GM19467 (cell line): ENCODE measurements around the gene GALNT18.

Source experiments
- ATAC-seq: cut with Tn5 transposase; IDR thresholded peaks from one replicate; pipeline ENCODE4 v1.9.1; 2021; ENCODE audit warnings: mild to moderate bottlenecking, moderate library complexity; ENCODE audit not compliant: unreplicated experiment

The GALNT18 gene

DNA sequence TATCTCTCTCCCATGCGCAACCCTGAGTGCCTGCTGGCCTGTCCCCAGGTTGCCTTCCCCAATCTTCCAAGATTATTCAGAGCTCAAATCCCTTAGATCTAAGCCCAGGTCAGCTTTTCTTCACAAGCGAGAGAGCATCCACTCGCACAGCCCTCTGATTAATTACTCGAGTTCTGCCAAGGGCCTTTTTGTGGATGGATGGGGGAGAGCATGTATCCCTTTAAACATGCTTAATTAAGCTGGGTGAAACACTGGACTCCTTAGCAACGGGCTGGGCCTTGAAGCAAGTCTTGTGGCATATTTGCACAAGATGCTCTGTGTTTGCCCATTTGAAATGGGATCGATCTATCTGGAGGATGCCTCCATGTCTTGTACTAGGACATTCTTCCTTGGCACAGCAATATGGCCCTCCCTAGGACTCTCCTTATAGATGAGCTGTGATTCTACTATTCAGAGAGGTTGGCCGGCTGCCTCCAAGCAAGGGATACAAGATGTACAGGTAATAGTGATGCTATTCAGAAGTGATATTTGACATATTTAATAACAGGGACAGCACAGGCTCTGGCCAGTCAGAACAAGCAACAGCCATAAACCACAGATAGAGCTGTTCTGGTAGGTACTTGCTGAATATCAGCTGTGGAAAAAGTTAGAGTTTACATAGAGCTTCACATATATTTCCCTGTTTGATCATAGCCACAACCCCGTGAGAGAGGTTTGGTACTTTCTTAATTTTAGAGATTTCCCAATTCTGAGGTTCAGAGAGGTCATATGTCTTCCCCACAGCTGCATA is 394.3 kb downstream of the GALNT18 start:
- no peak for ATAC-seq
